OCI-LY3 (cell line): ENCODE data around the gene SYNE1.

ENCODE experiments used
- EZH2phosphoT487 ChIP-seq: fragments of 200-600 bp; shearing (Covaris generic); IDR thresholded peaks from 2 replicates; pipeline ENCODE4 v1.6.1; 2018; ENCODE audit warnings: antibody characterized with exemption, mixed run types, low read depth
- TF ChIP-seq, protein P1 (sequence below): fragments of 200-600, 300-600 bp; sonication (generic); IDR thresholded peaks from 2 replicates; pipeline ENCODE4 v1.5.1; 2014; ENCODE audit warnings: antibody characterized with exemption, low read length, low read depth

DNA sequence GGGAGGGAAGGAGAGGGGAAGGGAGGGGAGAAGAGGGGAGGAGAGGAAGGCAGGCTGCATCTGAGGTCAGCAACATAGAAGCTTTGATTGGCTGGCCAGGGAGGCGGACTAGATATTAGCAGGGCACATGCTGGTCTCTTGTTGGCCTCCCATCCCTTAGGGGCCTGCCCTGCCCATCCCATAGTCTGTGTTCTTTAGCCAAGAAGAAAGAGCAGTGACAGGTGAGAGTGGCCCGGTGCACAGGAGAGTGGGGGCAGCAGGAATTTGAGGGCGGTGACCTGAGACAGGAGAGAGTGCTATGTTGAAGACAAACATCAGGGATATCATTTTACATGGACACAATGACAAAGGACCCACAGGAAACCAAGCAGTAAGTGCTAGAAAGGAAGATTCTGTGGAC lies 413.5 kb downstream of the SYNE1 start:
- no peak for TF ChIP-seq EZH2phosphoT487
- TF ChIP-seq, protein P1, sequence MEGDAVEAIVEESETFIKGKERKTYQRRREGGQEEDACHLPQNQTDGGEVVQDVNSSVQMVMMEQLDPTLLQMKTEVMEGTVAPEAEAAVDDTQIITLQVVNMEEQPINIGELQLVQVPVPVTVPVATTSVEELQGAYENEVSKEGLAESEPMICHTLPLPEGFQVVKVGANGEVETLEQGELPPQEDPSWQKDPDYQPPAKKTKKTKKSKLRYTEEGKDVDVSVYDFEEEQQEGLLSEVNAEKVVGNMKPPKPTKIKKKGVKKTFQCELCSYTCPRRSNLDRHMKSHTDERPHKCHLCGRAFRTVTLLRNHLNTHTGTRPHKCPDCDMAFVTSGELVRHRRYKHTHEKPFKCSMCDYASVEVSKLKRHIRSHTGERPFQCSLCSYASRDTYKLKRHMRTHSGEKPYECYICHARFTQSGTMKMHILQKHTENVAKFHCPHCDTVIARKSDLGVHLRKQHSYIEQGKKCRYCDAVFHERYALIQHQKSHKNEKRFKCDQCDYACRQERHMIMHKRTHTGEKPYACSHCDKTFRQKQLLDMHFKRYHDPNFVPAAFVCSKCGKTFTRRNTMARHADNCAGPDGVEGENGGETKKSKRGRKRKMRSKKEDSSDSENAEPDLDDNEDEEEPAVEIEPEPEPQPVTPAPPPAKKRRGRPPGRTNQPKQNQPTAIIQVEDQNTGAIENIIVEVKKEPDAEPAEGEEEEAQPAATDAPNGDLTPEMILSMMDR = no peak
